Measurements from ENCODE around the gene PSMA5. TPM values are rescaled to one million over a fixed set of nuclear protein-coding genes. Genes with fewer than 3 reads are reported as not detected.
A peak's percentile ranks its signal among the peaks of the same experiment; 100 is the strongest.

The PSMA5 gene
- total and polyA plus RNA-seq, 2 of the 13 experiments (the other 11 are each of a cell fraction or from before 2014, with no cell fraction given) = 140 to 169 TPM

GRCh38 chr1:109441069-109441468 is 14.8 kb upstream of the PSMA5 start (continued):
- TF ChIP-seq, protein P1, sequence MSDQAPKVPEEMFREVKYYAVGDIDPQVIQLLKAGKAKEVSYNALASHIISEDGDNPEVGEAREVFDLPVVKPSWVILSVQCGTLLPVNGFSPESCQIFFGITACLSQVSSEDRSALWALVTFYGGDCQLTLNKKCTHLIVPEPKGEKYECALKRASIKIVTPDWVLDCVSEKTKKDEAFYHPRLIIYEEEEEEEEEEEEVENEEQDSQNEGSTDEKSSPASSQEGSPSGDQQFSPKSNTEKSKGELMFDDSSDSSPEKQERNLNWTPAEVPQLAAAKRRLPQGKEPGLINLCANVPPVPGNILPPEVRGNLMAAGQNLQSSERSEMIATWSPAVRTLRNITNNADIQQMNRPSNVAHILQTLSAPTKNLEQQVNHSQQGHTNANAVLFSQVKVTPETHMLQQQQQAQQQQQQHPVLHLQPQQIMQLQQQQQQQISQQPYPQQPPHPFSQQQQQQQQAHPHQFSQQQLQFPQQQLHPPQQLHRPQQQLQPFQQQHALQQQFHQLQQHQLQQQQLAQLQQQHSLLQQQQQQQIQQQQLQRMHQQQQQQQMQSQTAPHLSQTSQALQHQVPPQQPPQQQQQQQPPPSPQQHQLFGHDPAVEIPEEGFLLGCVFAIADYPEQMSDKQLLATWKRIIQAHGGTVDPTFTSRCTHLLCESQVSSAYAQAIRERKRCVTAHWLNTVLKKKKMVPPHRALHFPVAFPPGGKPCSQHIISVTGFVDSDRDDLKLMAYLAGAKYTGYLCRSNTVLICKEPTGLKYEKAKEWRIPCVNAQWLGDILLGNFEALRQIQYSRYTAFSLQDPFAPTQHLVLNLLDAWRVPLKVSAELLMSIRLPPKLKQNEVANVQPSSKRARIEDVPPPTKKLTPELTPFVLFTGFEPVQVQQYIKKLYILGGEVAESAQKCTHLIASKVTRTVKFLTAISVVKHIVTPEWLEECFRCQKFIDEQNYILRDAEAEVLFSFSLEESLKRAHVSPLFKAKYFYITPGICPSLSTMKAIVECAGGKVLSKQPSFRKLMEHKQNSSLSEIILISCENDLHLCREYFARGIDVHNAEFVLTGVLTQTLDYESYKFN (CRISPR knock-in tag; conservative IDR thresholded peaks at IDR 0.05) = peak; percentile 70
- TF ChIP-seq ZNF317 (CRISPR knock-in tag; IDR thresholded peaks at IDR 0.05) (no peak), ZSCAN30 (CRISPR knock-in tag; IDR thresholded peaks at IDR 0.05) (no peak), ARID5B (CRISPR knock-in tag; IDR thresholded peaks at IDR 0.05) (peak; percentile 89), GFI1 (CRISPR knock-in tag; IDR thresholded peaks at IDR 0.05; ENCODE audit: borderline replicate concordance) (peak; percentile 88; the same call in 1 of the 2 replicates), ATF4 (CRISPR knock-in tag; IDR thresholded peaks at IDR 0.05) (peak in 1 of 2 experiments; percentile 41; a peak in 1 of 4 replicates), HMG20B (CRISPR knock-in tag; conservative IDR thresholded peaks at IDR 0.05) (peak; percentile 89), JUNB (CRISPR knock-in tag; IDR thresholded peaks at IDR 0.05; ENCODE audit: borderline replicate concordance) (peak; percentile 35; the same call in 1 of the 2 replicates), PITX1 (CRISPR knock-in tag; IDR thresholded peaks at IDR 0.05) (no peak), ELF3 (CRISPR knock-in tag; IDR thresholded peaks at IDR 0.05) (peak; percentile 59), RXRB (CRISPR knock-in tag; IDR thresholded peaks at IDR 0.05; ENCODE audit: borderline replicate concordance) (peak; percentile 73), HDAC1 (CRISPR knock-in tag; IDR thresholded peaks at IDR 0.05) (peak; percentile 54), ZKSCAN1 (IDR thresholded peaks at IDR 0.05; ENCODE audit: low read length) (peak; percentile 47; the same call in 1 of the 2 replicates)
- TF ChIP-seq, protein P2, sequence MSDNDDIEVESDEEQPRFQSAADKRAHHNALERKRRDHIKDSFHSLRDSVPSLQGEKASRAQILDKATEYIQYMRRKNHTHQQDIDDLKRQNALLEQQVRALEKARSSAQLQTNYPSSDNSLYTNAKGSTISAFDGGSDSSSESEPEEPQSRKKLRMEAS (IDR thresholded peaks at IDR 0.05) = peak; percentile 54
- TF ChIP-seq, protein P3, sequence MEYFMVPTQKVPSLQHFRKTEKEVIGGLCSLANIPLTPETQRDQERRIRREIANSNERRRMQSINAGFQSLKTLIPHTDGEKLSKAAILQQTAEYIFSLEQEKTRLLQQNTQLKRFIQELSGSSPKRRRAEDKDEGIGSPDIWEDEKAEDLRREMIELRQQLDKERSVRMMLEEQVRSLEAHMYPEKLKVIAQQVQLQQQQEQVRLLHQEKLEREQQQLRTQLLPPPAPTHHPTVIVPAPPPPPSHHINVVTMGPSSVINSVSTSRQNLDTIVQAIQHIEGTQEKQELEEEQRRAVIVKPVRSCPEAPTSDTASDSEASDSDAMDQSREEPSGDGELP (IDR thresholded peaks at IDR 0.05; ENCODE audit: borderline replicate concordance, low read depth) = 0 out of 2 replicates have a peak, but pooled peaks have one; percentile 22
- TF ChIP-seq, protein P4, sequence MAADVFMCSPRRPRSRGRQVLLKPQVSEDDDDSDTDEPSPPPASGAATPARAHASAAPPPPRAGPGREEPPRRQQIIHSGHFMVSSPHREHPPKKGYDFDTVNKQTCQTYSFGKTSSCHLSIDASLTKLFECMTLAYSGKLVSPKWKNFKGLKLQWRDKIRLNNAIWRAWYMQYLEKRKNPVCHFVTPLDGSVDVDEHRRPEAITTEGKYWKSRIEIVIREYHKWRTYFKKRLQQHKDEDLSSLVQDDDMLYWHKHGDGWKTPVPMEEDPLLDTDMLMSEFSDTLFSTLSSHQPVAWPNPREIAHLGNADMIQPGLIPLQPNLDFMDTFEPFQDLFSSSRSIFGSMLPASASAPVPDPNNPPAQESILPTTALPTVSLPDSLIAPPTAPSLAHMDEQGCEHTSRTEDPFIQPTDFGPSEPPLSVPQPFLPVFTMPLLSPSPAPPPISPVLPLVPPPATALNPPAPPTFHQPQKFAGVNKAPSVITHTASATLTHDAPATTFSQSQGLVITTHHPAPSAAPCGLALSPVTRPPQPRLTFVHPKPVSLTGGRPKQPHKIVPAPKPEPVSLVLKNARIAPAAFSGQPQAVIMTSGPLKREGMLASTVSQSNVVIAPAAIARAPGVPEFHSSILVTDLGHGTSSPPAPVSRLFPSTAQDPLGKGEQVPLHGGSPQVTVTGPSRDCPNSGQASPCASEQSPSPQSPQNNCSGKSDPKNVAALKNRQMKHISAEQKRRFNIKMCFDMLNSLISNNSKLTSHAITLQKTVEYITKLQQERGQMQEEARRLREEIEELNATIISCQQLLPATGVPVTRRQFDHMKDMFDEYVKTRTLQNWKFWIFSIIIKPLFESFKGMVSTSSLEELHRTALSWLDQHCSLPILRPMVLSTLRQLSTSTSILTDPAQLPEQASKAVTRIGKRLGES (CRISPR knock-in tag; IDR thresholded peaks at IDR 0.05; ENCODE audit: borderline replicate concordance) = no peak
- TF ChIP-seq, protein P5, sequence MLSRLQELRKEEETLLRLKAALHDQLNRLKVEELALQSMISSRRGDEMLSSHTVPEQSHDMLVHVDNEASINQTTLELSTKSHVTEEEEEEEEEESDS (CRISPR knock-in tag; IDR thresholded peaks at IDR 0.05; ENCODE audit: borderline replicate concordance) = no peak
